ENCODE data around the gene TAS1R3.

The TAS1R3 gene

GRCh38 chr1:1295154-1295923 lies 35.7 kb upstream of the TAS1R3 start:
- no peak for DNase-seq

GRCh38 chr1:1296070-1297061 lies 34.7 kb upstream of the TAS1R3 start:
- DNase-seq = no peak

GRCh38 chr1:1297802-1298424 lies 33.2 kb upstream of the TAS1R3 start:
- no peak for DNase-seq

- no peak for DNase-seq
Observed at GRCh38 chr1:1298861-1299685, 32.0 kb upstream of the TAS1R3 start.

- DNase-seq = no peak
Observed at GRCh38 chr1:1299686-1300351, 31.3 kb upstream of the TAS1R3 start.

GRCh38 chr1:1300352-1300739 lies 30.7 kb upstream of the TAS1R3 start:
- no peak for DNase-seq

GRCh38 chr1:1302006-1302430 lies 29.1 kb upstream of the TAS1R3 start:
- DNase-seq = no peak

GRCh38 chr1:1302951-1303509 lies 28.1 kb upstream of the TAS1R3 start:
- DNase-seq = no peak

- DNase-seq = no peak
Observed at GRCh38 chr1:1303736-1304135, 27.3 kb upstream of the TAS1R3 start.

GRCh38 chr1:1304331-1305299 lies 26.5 kb upstream of the TAS1R3 start:
- peak; percentile 20 for DNase-seq

- no peak for DNase-seq
Observed at GRCh38 chr1:1305300-1306069, 25.6 kb upstream of the TAS1R3 start.

GRCh38 chr1:1306070-1306660 lies 24.9 kb upstream of the TAS1R3 start:
- no peak for DNase-seq

- DNase-seq = no peak
Observed at GRCh38 chr1:1306661-1307260, 24.3 kb upstream of the TAS1R3 start.

- DNase-seq = no peak
Observed at GRCh38 chr1:1307261-1307922, 23.7 kb upstream of the TAS1R3 start.

- DNase-seq = peak; percentile 86
Observed at GRCh38 chr1:1307923-1308755, 22.9 kb upstream of the TAS1R3 start, which contains the start of the genes ACAP3 and PUSL1. ACAP3 (minus strand) TSS chr1:1307930; CDS start chr1:1307815, 115 bp downstream. PUSL1 (plus strand) TSS chr1:1308597; CDS start chr1:1308644, 47 bp downstream.

- no peak for DNase-seq
Observed at GRCh38 chr1:1308756-1309250, 22.3 kb upstream of the TAS1R3 start.
